GM21526 (cell line): ENCODE measurements around the gene LPGAT1.

ENCODE experiments used
- ATAC-seq: cut with Tn5 transposase; IDR thresholded peaks from one replicate; pipeline ENCODE4 v1.9.1; 2021; ENCODE audit warnings: moderate library complexity; ENCODE audit not compliant: unreplicated experiment, low FRiP score

The LPGAT1 gene

DNA sequence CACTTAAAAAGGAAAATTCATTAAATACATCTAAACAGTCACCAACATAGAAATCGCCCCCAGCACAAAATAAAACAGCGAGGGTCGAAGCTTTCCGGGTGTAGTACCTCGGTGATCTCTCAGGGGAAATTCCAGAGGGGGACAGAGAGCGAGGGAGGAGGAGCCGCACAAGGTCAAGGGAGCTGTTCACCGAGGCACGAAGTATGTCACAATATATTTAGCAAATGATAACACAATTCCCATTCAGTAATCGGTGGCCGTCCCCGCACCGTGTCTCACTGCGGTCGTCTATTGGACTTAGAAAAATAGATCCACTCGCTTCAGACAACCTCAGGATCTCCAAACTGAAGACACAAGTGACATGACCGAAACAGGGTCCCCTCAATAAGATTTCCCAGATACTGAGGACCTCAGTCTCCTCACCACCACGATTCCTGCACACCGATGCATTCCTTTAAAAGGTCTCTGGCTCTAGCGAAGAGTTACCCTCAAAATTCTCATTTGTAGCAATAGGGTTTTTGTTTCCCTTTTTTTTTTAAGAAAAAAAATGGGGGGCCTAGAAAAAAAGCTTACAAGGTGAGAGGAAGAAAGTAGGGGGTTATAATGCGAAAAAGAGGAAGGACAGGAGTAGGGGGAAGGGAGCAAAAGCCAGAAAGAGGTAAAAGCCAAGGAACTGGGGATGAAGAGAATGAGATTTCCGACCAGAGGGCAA lies 1.1 kb downstream of the LPGAT1 start:
- ATAC-seq, result no peak

DNA sequence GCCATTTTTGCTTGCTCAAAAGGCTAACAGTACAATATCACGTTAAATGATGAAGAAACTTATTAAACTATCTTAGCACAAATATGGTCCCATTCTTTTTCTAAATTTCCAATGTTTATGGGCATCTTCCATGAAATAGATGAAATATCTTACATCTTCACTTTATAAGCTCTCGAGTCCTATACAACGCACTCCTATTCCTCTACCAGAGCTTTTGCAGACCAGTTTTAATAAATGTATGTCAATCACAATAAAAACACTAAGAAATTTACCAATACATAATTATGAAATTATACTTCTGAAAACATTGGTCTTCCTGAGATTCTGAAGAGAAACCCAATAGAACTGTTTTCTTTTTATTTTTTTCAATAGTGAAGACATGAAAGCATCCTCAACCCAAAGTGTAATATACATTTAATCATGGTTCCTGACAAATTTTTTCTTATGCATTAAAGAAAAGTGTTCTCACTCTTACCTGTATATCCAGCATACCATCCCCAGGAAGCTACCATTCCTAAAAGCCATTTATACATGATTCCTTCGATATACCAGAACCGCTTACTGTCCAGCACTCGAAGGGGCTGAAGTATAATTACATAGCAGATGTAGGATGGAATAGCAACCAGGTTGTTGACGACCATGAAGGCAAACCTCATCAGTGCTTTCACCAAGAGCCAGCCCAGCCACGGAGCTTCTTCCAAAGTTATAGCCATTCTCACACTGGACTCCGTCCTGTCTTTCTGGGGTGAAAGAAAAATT lies 1.8 kb downstream of the LPGAT1 start:
- no peak for ATAC-seq

DNA sequence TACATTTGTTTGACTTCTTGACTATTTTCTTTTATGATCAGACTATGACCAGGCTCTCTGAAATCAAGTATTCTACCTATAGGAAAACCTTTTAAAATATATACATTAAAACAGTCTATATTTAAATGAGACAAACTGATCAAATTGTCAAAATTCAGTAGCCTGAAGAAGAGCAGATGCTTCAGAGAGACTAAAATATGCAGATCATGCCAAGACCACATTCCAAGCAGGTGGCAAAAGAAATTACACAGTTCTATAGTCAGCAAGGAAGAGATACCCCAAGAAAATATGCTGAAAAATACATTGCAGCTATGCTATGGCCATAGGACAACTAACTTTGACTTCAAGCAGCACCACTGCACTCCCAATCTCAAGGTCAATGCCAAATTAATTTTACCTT lies 3.5 kb downstream of the LPGAT1 start:
- ATAC-seq, result no peak

DNA sequence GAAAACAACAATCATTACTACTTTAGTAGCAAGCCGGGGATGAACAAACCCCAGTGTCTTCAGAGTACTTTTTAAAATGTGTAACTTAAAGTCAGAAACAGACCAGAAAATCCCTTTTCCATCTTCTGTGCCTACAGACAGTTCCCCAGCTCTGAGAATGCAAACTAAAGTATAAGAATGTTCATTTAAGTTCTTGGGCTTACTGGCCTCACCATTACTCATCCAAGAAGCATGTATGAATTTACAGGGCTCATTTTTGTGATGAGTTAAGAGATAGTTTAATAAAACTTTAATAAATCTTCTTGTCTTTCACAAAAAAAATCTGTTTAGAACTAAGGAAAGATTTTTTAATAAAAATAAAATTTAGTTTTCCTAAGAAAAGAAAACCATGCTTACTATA lies 4.6 kb downstream of the LPGAT1 start:
- ATAC-seq, result no peak

DNA sequence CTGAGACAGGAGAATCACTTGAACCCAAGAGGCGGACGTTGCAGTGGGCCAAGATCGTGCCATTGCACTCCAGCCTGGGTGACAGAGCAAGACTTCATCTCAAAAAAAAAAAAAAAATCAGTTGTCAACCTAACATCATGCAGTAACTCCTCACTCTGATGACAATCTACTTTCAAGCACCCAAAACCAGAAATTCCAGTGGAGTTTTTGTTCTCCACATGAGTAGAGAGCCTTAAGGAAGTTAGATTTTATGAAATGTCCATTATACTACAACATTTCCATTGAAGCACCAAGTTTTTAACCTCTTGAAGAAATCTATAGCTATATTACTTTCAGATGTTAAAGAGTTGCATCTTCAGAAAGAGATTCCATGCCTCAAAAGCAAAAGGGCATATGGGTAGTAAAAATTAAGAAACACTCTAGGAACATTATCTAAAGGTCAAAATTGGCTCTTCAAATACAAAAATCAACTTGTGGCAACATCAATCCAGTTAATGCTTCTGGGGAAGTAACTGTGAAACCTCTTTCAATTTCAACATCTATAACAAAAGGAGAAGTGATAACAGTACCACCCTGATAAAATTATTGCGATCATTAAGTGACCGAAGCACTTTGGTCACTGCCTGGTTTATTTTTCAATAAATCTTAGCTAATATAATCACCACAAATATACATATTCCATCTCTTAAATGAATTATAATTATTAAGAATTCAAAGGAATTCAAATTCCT lies 7.7 kb downstream of the LPGAT1 start:
- no peak for ATAC-seq

DNA sequence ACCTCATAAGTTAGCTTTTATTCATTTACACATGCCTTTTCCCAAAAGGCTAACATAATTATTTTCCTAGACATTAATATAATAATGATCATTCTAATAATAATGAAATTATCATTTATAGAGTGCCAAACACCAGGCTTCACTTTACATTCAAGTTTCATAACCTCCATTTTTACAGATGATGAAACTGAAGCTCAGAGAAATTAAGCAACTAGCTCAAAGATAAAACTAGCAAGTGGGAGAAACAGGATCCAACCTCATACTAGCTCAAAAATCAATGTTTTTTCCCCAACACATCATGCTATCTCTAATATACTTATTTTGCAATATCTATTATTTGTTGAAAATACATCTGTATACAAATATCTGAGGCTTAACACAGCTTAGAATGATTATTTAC lies 14.0 kb downstream of the LPGAT1 start:
- no peak for ATAC-seq

DNA sequence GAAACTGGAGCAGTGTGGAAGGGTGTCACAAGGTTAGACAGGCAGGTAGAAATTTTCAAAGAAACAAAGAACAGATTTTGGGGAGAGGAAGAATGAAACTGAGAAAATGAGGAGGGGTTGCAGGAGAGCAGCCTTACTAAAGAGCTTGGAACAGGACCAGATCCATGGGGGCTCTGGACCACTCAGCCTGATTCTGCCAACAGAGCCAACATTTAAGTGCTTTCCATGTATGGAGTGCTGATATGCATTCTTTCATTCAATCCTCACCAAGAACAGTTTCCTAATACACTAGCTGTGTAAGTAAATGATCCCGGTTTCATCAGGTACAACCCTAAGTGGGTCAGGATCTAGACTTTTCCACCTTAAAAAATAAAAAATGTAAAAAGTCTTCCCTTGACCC lies 16.2 kb downstream of the LPGAT1 start:
- ATAC-seq, result no peak

DNA sequence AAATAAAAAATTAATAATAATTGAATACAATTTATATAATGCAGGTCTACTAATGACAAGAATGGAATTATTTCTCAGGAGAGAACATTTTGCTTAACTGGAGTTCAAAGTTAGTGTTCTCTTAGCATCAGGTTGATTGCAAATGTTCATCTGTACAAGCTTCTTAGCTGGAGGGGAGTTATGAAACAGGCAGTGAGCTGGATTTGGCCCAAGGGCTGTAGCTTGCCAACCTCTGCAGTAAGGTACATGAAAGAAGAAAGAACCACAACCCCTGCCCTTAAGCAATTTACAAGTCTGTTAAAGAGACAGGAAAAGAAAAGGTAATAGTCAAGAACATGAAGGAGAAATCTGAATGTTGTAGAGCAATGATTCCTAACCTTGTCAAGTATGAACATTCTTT lies 17.0 kb downstream of the LPGAT1 start:
- no peak for ATAC-seq

DNA sequence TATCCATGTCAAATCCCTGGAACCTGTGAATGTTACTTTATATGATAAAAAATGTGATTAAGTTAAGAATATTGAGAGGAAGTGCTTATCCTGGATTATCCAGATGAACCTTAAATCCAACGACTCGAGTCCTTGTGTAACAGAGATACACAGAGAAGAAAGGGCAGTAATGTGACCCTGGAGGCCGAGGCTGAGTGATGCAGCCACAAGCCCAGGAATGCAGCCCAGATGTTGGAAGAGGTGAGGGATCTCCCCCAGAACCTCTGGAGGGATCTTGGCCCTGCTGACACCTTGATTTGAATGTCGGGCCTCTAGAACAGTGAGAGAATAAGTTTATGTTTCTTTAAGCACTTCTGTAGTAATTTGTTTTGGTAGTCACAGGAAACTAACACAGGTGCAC lies 18.0 kb downstream of the LPGAT1 start:
- ATAC-seq, result no peak

DNA sequence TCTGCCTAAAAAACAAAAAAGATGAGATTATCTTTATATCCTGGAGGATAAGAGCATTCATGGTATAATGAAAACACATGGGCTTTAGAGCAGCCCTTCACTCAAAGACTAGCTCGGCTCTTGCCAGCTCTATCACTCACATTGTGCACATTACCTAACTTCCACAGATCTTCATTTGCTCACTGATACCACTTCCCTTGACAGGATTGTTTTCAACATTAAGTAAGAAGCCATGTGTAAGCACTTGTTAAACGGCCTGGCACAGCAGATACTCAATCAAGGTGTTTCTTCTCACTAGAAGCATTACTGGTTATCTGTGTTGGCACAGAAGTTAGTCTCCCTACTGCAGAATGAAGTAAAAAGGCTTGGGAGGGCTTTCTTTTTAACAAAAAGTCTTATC lies 18.7 kb downstream of the LPGAT1 start:
- no peak for ATAC-seq

DNA sequence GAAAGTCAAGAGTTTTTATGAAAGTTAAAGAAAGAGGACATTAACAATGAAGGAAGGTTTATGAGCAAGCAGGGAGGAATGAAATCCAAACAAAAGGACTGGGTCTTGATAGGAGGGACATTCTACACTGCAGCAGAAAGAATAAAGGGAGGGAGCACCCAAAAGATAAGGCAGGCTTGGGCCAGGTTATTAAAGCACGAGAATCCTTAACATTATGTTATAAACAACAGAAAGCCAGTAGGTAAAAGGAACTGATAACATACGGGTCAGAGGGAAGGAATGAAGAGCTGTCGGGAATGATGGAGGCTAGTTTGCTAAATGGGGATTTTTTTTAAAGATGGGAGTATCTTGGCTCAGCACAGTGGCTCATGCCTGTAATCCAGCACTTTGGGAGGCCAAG lies 19.4 kb downstream of the LPGAT1 start:
- no peak for ATAC-seq

DNA sequence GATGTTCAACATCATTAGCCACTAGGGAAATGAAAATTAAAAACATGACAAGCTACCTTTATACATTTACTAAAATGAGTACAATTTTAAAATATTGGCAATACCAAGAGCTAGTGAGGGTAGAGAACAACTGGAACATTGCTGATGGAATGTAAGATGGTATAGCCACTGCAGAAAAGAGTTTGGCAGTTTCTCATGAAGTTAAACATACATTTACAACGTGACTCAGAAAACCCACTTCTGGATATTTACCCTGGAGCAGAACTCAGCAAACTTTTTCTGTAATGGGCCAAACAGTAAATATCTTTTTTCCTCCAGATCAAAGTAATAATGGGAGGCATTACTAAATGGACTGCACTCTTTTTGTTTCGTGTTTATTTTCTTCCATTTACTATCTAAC lies 22.1 kb downstream of the LPGAT1 start:
- ATAC-seq, result no peak

DNA sequence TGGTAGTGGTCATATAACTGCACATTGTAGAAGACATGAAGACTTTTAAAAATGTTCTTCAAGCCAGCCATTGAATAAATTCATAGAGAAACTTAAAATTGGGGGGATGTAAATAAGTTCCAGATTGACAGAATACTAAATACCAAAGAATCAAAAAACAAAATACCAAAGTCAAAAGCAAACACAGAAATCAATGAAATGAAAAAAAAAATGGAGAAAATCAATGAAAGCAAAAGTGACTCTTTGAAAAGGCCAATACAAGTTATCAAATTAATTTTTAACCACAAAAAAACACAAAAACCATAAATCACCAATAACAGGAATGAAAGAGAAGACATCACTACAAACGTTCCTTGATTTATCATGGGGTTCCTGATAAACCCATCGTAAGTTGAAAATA lies 25.6 kb downstream of the LPGAT1 start:
- ATAC-seq, result no peak

DNA sequence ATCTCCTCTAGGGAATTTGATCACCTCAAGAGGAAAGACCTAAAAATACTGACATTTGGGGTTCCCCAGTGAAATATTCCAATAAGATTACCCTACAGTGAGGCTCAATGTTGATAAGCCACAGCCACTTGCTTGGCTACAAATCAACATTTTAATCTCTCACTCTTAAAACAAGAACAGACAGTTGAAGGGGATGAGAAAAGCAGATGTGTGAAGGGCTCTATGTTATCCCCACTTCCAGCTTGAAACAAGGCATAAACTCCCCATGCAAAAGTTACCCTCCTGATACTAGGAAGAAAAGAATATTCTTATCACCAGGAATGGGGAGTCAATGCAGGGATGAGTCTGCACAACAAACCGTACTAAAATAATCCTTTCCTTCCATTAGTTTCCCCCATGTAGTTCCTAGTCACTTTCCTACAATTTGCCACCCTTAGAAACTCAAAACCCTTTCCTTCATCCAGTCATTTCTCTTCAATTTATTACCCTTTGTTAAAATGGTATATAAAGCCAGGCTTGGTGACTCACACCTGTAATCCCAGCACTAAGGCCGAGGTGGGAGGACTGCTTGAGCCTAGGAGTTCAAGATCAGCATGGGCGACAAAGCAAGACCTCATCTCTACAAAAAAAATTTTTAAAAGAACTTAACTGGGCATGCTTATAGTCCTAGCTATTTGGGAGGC lies 29.5 kb downstream of the LPGAT1 start:
- ATAC-seq, result no peak

DNA sequence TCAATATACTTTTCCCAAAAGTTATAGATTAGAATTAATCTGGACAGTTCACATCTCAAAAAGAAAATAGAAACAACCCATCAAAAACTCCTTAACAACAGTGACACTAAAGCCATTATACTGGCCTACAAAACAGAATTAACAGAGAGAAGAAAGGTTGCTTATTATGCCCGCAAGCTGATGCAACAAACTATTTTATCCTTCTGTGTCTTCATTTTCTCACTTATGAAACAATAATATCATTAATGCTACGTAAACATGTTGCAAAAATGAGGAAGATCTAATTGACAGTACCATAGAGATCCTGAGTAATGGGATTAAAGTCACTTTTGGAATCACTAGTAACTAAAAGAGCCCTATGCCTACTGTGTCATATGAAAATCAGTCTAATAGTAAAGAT lies 32.6 kb downstream of the LPGAT1 start:
- ATAC-seq, result no peak

DNA sequence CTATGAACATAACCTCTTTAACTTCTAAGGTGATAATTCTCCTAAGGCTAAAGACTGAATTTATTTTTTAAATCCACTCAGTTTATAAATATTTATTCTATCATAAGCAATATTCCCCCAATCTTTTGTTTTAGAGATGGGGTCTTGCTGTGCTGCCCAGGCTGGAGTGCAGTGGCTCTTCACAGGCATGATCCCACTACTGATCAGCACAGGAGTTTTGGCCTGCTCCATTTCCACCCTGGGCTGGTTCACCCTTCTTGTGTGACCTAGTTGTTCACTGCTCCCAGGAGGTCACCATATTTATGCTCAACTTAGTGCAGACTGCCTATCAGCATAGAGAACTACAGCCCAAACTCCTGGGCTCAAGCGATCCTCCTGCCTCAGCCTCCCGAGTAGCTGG lies 38.6 kb downstream of the LPGAT1 start:
- no peak for ATAC-seq

DNA sequence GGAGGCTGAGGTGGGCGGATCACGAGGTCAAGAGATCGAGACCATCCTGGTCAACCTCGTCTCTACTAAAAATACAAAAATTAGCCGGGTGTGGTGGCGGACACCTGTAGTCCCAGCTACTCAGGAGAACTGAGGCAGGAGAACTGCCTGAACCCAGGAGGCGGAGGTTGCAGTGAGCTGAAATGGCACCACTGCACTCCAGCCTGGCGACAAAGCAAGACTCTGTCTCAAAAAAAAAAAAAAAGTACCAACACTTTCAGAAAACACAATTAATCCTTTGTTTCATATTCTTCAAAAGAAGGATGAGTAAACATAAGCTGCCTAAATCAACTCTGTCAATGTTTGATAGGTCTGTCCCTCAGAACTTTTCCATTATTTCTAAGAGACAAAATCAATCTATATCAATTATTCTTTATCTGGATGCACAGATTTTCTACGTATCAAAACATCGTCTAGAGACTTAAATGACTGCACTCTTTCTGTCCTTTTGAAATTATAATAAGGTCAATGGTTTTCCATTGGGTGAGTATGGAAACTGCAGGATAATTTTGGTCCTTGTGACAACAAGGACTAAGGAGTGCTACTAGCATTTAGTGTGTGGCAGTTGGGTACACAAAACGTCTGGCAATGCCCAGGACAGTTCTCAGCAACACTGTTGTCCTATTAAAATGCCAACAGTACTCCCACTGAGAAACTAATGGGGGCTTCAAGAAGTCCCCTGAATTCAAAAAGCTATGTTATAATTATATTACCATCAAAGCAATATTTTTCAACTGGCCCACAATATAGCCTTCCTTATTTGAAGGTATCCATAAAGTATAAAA lies 40.7 kb downstream of the LPGAT1 start:
- no peak for ATAC-seq

DNA sequence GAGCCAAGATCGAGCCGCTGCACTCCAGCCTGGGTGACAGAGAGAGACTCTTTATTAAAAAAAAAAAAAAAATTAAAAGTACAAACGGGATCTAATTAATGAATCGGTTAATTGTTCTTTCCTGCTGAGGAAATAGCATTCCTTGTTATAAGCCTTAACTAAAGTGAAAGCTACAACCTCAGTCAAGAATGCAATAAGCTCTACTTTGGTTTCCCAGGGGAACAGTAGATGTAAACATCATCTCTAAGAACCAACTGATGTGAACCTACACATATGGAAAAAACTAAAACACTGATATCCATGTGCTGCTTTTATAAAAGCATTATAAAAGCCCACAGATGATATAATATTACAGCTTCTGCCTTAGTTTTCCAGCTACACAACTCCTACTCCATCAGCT lies 41.9 kb downstream of the LPGAT1 start:
- no peak for ATAC-seq

DNA sequence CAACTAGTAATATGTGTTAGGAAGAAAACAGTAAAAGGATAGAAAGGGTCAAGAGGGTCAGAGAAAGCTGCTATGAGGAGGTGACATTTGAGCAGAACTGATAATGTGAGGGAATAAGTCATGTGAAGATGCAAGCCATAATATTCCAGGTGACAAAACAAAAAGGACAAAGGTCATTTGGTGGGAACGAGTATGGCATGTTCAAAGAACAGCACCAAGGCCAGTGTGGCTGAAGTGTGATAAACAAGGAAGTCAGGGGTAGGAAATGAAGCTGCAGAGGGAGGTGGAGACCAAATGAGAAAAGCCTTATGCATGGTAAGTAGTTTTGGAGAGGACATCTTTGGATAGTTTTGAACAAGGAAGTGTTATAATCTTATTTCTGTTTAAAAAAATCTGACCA lies 46.7 kb downstream of the LPGAT1 start:
- ATAC-seq, result no peak

DNA sequence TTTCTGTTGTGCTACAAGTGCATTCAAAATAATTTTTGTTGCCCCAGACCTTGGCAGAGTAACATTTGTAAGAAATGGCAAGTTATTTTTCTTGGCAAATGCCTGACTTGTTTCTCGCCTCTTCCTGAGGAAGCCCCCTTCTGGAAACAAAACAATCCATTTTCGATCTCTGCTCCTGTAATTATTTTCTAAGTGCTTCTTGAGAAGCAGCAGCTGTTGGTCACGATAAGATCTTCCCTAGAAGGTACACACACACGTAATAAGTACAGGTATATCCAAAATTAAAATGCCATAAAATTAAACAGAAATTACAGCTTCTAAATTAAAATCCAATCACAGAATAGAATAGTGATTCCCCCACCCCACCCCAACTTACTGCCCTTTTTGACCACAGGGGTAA lies 47.3 kb downstream of the LPGAT1 start:
- ATAC-seq, result no peak
